Small intestine (tissue), 16 donors: ENCODE data around the gene POLN. TPM values are rescaled to one million over a fixed set of nuclear protein-coding genes. Genes with fewer than 3 reads are reported as not detected.

Experiments used
- DNase-seq, 2 donors: peaks; one replicate each; pipeline versions ENCODE4 v3.0.0 to v3.0.0-alpha.2; 2013
- FAIRE-seq: peaks from 2 replicates; lab custom pipeline; 2012; peaks lifted over from hg19 to GRCh38; lab: Jason Lieb, UNC
- H3K27ac ChIP-seq, 3 donors: one replicate each; pipeline ENCODE4 v1.5.1; 2013; ENCODE audit warnings: low read length in 2 of 3, mild to moderate bottlenecking in 2 of 3, control low read depth in 1 of 3, inconsistent platforms in 1 of 3, low read depth in 1 of 3, moderate library complexity in 1 of 3
- H3K27me3 ChIP-seq, 3 donors: one replicate each; pipeline ENCODE4 v1.6.1; 2013; ENCODE audit warnings: low read length in 3 of 3, inconsistent platforms in 1 of 3; ENCODE audit not compliant: control insufficient read depth in 3 of 3, insufficient read depth in 3 of 3
- H3K36me3 ChIP-seq, 3 donors: one replicate each; pipeline ENCODE4 v1.6.1; 2013; ENCODE audit warnings: low read length in 3 of 3, inconsistent platforms in 1 of 3, low read depth in 1 of 3, mild to moderate bottlenecking in 1 of 3, moderate library complexity in 1 of 3; ENCODE audit not compliant: control insufficient read depth in 3 of 3, insufficient read depth in 2 of 3
- H3K4me1 ChIP-seq, 3 donors: one replicate each; pipeline ENCODE4 v1.6.1; 2013; ENCODE audit warnings: low read length in 2 of 3, inconsistent platforms in 1 of 3, low read depth in 1 of 3, mild to moderate bottlenecking in 1 of 3, moderate library complexity in 1 of 3; ENCODE audit not compliant: control insufficient read depth in 3 of 3, insufficient read depth in 2 of 3
- H3K4me3 ChIP-seq, 3 donors: one replicate each; pipeline ENCODE4 v1.5.1; 2013; ENCODE audit warnings: low read length in 3 of 3, control low read depth in 1 of 3, inconsistent platforms in 1 of 3, low read depth in 1 of 3, mild to moderate bottlenecking in 1 of 3, moderate library complexity in 1 of 3
- H3K9me3 ChIP-seq, 2 donors: one replicate each; pipeline ENCODE4 v1.6.1; 2013; ENCODE audit warnings: low read depth in 1 of 2, low read length in 1 of 2; ENCODE audit not compliant: control insufficient read depth in 2 of 2, insufficient read depth in 1 of 2
- WGBS, 3 donors: extraction: QIAGEN DNeasy Blood & Tissue Kit; methylation state at CpG; one replicate each; pipeline ENCODE4 v1.1.7; 2013; 5-methylcytosine and 5-hydroxymethylcytosine counted together
- long read RNA-seq, 10 donors: transcript quantifications; one replicate each; lab custom pipeline, GENCODE V29; 2026
- polyA plus RNA-seq, 4 donors: library from polyadenylated mRNA; stranded (reverse) in 3 of 4; unstranded in 1 of 4; fragments of 200-250 nt in 3 of 4; fragments of 120-200 nt in 1 of 4; gene quantifications; one replicate each; pipeline versions ENCODE4 v1.2.1 to v1.2.3, GENCODE V29; 2013
- donor health status: healthy with polysubstance abuse.
- donor health status: control.
- donor health status: control.
- donor health status: Bipolar disorder and iron deficiency.
- donor health status: healthy.

Gene POLN
- polyA plus RNA-seq, result 1 to 10 TPM in 2 of 4 donors, under 1 TPM in 2; 0.89 to 2.2 (median 1.2) TPM
- long read RNA-seq, donor 1, result 0 reads
- long read RNA-seq, donor 2, result 0 reads
- long read RNA-seq, donor 3, result 0 reads
- long read RNA-seq, donor 4, result 0 reads
- long read RNA-seq, donor 5, result 0 reads
- long read RNA-seq, donor 6, result 0 reads
- long read RNA-seq, donor 7, result 0 reads
- long read RNA-seq, donor 8, result 0 reads
- long read RNA-seq, donor 9, result 0 reads
- long read RNA-seq, donor 10, result 0 reads

- peaks cover 0 to 11% (median 0%) of the 10 kb centered on the region in 3 donors for H3K36me3 ChIP-seq
- no peak for FAIRE-seq
- no peaks in the 10 kb centered on the region for H3K27me3 ChIP-seq
- H3K4me3 ChIP-seq, result peak within 1 kb of the TSS; percentile 90 to 95 (median 94)
- no peaks in the 10 kb centered on the region for H3K9me3 ChIP-seq
- DNase-seq, result peak; percentile 99
- H3K4me1 ChIP-seq, result peaks cover 2 to 34% (median 4%) of the 10 kb centered on the region in 3 donors
- peak within 1 kb of the TSS; percentile 79 to 86 (median 85) for H3K27ac ChIP-seq
- WGBS, 3 donors, result 0 to 1% (median 1%) methylated on average over 80 to 88 of the region's 88 CpGs
These were observed at the start of gene POLN, which contains the start of gene HAUS3 for GRCh38 chr4:2241410-2242353. TSS of gene POLN (minus strand) at chr4:2242121. CDS start at chr4:2229231, 12,890 bp downstream. TSS of gene HAUS3 (minus strand) at chr4:2242121. CDS start at chr4:2240946, 1,175 bp downstream.

GRCh38 chr4:2290974-2291704 is 49.2 kb upstream of the POLN start:
- Histone ChIP-seq H3K9me3 (no peaks in the 10 kb centered on the region), H3K27ac (peak overlapping the region in 1 of 3 donors; percentile 45), H3K27me3 (no peaks in the 10 kb centered on the region), H3K4me3 (no peak overlapping the region), H3K4me1 (peaks cover 0 to 3% (median 0%) of the 10 kb centered on the region in 3 donors), H3K36me3 (peaks cover 0 to 3% (median 0%) of the 10 kb centered on the region in 3 donors)
- 58 to 77% (median 68%) methylated on average over 24 of the region's 24 CpGs for WGBS, 3 donors
- peak in 1 of 2 donors; percentile 62 for DNase-seq
- FAIRE-seq, result no peak

- Histone ChIP-seq H3K27me3 (no peaks in the 10 kb centered on the region), H3K9me3 (no peaks in the 10 kb centered on the region), H3K27ac (peak overlapping the region in 1 of 3 donors; percentile 51), H3K36me3 (peaks cover 0 to 3% (median 0%) of the 10 kb centered on the region in 3 donors), H3K4me1 (no peaks in the 10 kb centered on the region), H3K4me3 (no peak overlapping the region)
- 87% methylated on average over 7 to 9 of the region's 9 CpGs for WGBS, 3 donors
- no peak for FAIRE-seq
- no peak for DNase-seq
These were observed 48.6 kb upstream of the POLN start for GRCh38 chr4:2290488-2290887.

GRCh38 chr4:2289955-2290333 is 48.0 kb upstream of the POLN start:
- WGBS, 3 donors, result 90 to 94% (median 91%) methylated on average over 9 to 11 of the region's 11 CpGs
- Histone ChIP-seq H3K36me3 (peaks cover 0 to 3% (median 2%) of the 10 kb centered on the region in 3 donors), H3K4me3 (no peak overlapping the region), H3K4me1 (no peaks in the 10 kb centered on the region), H3K9me3 (no peaks in the 10 kb centered on the region), H3K27me3 (no peaks in the 10 kb centered on the region), H3K27ac (no peak overlapping the region)
- FAIRE-seq, result no peak
- DNase-seq, result no peak

GRCh38 chr4:2289311-2289954 is 47.5 kb upstream of the POLN start:
- no peak overlapping the region for H3K27ac ChIP-seq
- no peaks in the 10 kb centered on the region for H3K4me1 ChIP-seq
- no peaks in the 10 kb centered on the region for H3K9me3 ChIP-seq
- no peak for FAIRE-seq
- no peak for DNase-seq
- 93 to 95% (median 94%) methylated on average over 14 of the region's 14 CpGs for WGBS, 3 donors
- H3K36me3 ChIP-seq, result peaks cover 0 to 4% (median 3%) of the 10 kb centered on the region in 3 donors
- H3K27me3 ChIP-seq, result no peaks in the 10 kb centered on the region
- H3K4me3 ChIP-seq, result no peak overlapping the region

- Histone ChIP-seq H3K4me1 (no peaks in the 10 kb centered on the region), H3K27ac (no peak overlapping the region), H3K4me3 (no peak overlapping the region), H3K27me3 (no peaks in the 10 kb centered on the region), H3K9me3 (no peaks in the 10 kb centered on the region), H3K36me3 (peaks cover 0 to 5% (median 3%) of the 10 kb centered on the region in 3 donors)
- DNase-seq, result no peak
- WGBS, 3 donors, result 85 to 92% (median 90%) methylated on average over 10 of the region's 10 CpGs
- no peak for FAIRE-seq
These were observed 46.2 kb upstream of the POLN start for GRCh38 chr4:2288051-2288541.

GRCh38 chr4:2287594-2287915 is 45.6 kb upstream of the POLN start:
- WGBS, 3 donors, result 87 to 94% (median 90%) methylated on average over 9 of the region's 9 CpGs
- Histone ChIP-seq H3K27me3 (no peaks in the 10 kb centered on the region), H3K4me3 (no peak overlapping the region), H3K4me1 (no peaks in the 10 kb centered on the region), H3K36me3 (peaks cover 0 to 5% (median 3%) of the 10 kb centered on the region in 3 donors), H3K27ac (no peak overlapping the region), H3K9me3 (no peaks in the 10 kb centered on the region)
- DNase-seq (no peak), FAIRE-seq (no peak)
